HCT116 (cell line): ENCODE measurements around the gene DDX39B. TPM values are rescaled to one million over a fixed set of nuclear protein-coding genes. Genes with fewer than 3 reads are reported as not detected.
A peak's percentile ranks its signal among the peaks of the same experiment; 100 is the strongest.
"Not testable (repeated sequence)": the region's sequence is repeated elsewhere in the genome, so short reads cannot be mapped to it uniquely, and the experiment has no call there.

Source experiments
- ATAC-seq: fragments of 200-7000 bp; cut with Tn5 transposase; 2 replicates; pipeline ENCODE4 v1.9.1; 2020; ENCODE audit warnings: mild to moderate bottlenecking, moderate library complexity
- BruUV-seq: library from RNA; stranded (reverse); fragments of 400-500 nt; replicated peaks from 2 replicates; lab custom pipeline; 2021; lab: Mats Ljungman, UMichigan
- CTCF ChIA-PET: fragments of 300-600 bp; sonication (Branson Sonifier 250); formaldehyde crosslinking; loops from one replicate; lab custom pipeline; 2021; ENCODE audit warnings: antibody characterized with exemption; lab: Charles Lee
- POLR2A ChIA-PET: fragments of 300-600, 350-600 bp; sonication (Branson Sonifier 250); formaldehyde crosslinking; loops from one replicate; lab custom pipeline; 2021; ENCODE audit warnings: antibody characterized with exemption; lab: Charles Lee
- RAD21 ChIA-PET, 2 experiments: fragments of 300-600 bp; sonication (Branson Sonifier 250); formaldehyde crosslinking; loops; one replicate each; lab custom pipeline; 2023; ENCODE audit warnings: low total read pairs in 2 of 2; ENCODE audit not compliant: uncharacterized antibody in 2 of 2, unreplicated experiment in 2 of 2, low non-redundant PET in 1 of 2; lab: Charles Lee
- DNase-seq: peaks from one replicate; pipeline ENCODE4 v3.0.0-alpha.2; 2010; ENCODE audit warnings: low read depth, low spot score
- H2AFZ ChIP-seq: fragments of 200-600 bp; shearing (Covaris generic), sonication (generic); 2 replicates; pipeline ENCODE4 v1.6.1; 2017; ENCODE audit warnings: low read depth, mixed run types, mixed read lengths, antibody characterized with exemption, low read length; ENCODE audit not compliant: poor library complexity, severe bottlenecking
- H3K27ac ChIP-seq: 2 replicates; pipeline ENCODE4 v1.5.1; 2012; ENCODE audit warnings: low read depth, low read length
- H3K27me3 ChIP-seq: fragments of 200-600 bp; sonication (generic); 2 replicates; pipeline ENCODE4 v1.6.1; 2016; ENCODE audit warnings: mixed run types, low read length, mixed read lengths; ENCODE audit not compliant: insufficient read depth
- H3K36me3 ChIP-seq, 2 experiments: fragments of 200-500 bp in 1 of 2; fragments of 200-600 bp in 1 of 2; sonication (Bioruptor generic) in 1 of 2; sonication (generic) in 1 of 2; 2 replicates each; pipeline versions ENCODE4 v1.5.1 to v1.6.1; 2014 to 2016; ENCODE audit warnings: low read length in 2 of 2, inconsistent platforms in 1 of 2, mixed read lengths in 1 of 2, mixed run types in 1 of 2; ENCODE audit not compliant: insufficient read depth in 2 of 2, control insufficient read depth in 1 of 2
- H3K4me1 ChIP-seq, 2 experiments: fragments of 200-600 bp in 1 of 2; sonication (generic) in 1 of 2; 2 replicates each; pipeline versions ENCODE4 v1.5.1 to v1.6.1; 2012 to 2017; ENCODE audit warnings: low read length in 2 of 2, inconsistent platforms in 1 of 2, mild to moderate bottlenecking in 1 of 2, mixed read lengths in 1 of 2, mixed run types in 1 of 2, moderate library complexity in 1 of 2; ENCODE audit not compliant: insufficient read depth in 2 of 2, control insufficient read depth in 1 of 2
- H3K4me2 ChIP-seq: fragments of 200-600 bp; sonication (generic); 2 replicates; pipeline ENCODE4 v1.6.1; 2017; ENCODE audit warnings: mixed run types, low read length, mixed read lengths
- H3K4me3 ChIP-seq, 2 experiments: fragments of 200-600 bp in 1 of 2; sonication (generic) in 1 of 2; replicated peaks in 1 of 2; 2 replicates each; pipeline ENCODE4 v1.5.1; 2011 to 2016; ENCODE audit warnings: low read length in 2 of 2, control low read depth in 1 of 2, low read depth in 1 of 2, mild to moderate bottlenecking in 1 of 2, mixed read lengths in 1 of 2, mixed run types in 1 of 2
- H3K79me2 ChIP-seq: fragments of 200-600 bp; sonication (generic); 2 replicates; pipeline ENCODE4 v1.6.1; 2017; ENCODE audit warnings: mild to moderate bottlenecking, mixed run types, low read length, moderate library complexity, mixed read lengths; ENCODE audit not compliant: insufficient read depth
- H3K9ac ChIP-seq: fragments of 200-600 bp; sonication (generic); 2 replicates; pipeline ENCODE4 v1.6.1; 2016; ENCODE audit warnings: low read length, mixed read lengths
- H3K9me2 ChIP-seq: fragments of 200-600 bp; sonication (generic), shearing (Covaris generic); 2 replicates; pipeline ENCODE4 v1.6.1; 2017; ENCODE audit warnings: mixed run types, mild to moderate bottlenecking, moderate library complexity; ENCODE audit not compliant: insufficient read depth
- H3K9me3 ChIP-seq, 2 experiments: fragments of 200-500 bp in 1 of 2; fragments of 200-600 bp in 1 of 2; sonication (Bioruptor generic) in 1 of 2; sonication (generic) in 1 of 2; 2 replicates each; pipeline ENCODE4 v1.6.1; 2014 to 2017; ENCODE audit warnings: low read length in 2 of 2, mixed read lengths in 2 of 2, inconsistent platforms in 1 of 2, low read depth in 1 of 2, mild to moderate bottlenecking in 1 of 2, mixed run types in 1 of 2, moderate library complexity in 1 of 2; ENCODE audit not compliant: control insufficient read depth in 1 of 2, insufficient read depth in 1 of 2
- H4K20me1 ChIP-seq: fragments of 200-600 bp; sonication (generic), shearing (Covaris generic); 2 replicates; pipeline ENCODE4 v1.6.1; 2017; ENCODE audit warnings: mixed run types, mild to moderate bottlenecking, moderate library complexity; ENCODE audit not compliant: insufficient read depth
- JUND ChIP-seq: IDR thresholded peaks from 2 replicates; pipeline ENCODE4 v1.6.1; 2012
- MAX ChIP-seq: IDR thresholded peaks from 2 replicates; pipeline ENCODE4 v1.6.1; 2012
- RAD21 ChIP-seq: IDR thresholded peaks from 2 replicates; pipeline ENCODE4 v1.6.1; 2012; ENCODE audit warnings: low read depth, mild to moderate bottlenecking
- intact Hi-C: fragments of 100-400 bp; cut with micrococcal nuclease; formaldehyde crosslinking; loops from 2 replicates; pipeline ENCODE4 v1.10.0; 2022
- total RNA-seq: library from RNA; stranded (reverse); gene quantifications from one replicate; pipeline ENCODE4 v1.2.1, GENCODE V29; 2021; ENCODE audit not compliant: unreplicated experiment

DDX39B gene
- total RNA-seq, 1 experiment from 2014 or later, result 545 TPM

GRCh38 chr6:31489086-31489485, 52.7 kb downstream of the DDX39B start:
- H3K4me1 ChIP-seq, result peaks cover 12 to 23% of the 10 kb centered on the region in 2 experiments
- POLR2A ChIA-PET, result no interaction called here
- RAD21 ChIA-PET, result no interaction called here
- H3K9ac ChIP-seq, result no peak overlapping the region
- DNase-seq, result no peak
- no peaks in the 10 kb centered on the region for H3K79me2 ChIP-seq
- TF ChIP-seq MAX, result no peak
- no peak for TF ChIP-seq RAD21
- TF ChIP-seq JUND, result no peak
- no peaks in the 10 kb centered on the region for H3K27me3 ChIP-seq
- intact Hi-C loops, result no loop called here
- H3K4me2 ChIP-seq, result no peak overlapping the region
- CTCF ChIA-PET, result no interaction called here
- no peaks in the 10 kb centered on the region for H4K20me1 ChIP-seq
- no TSS peak for BruUV-seq
- no peak overlapping the region for H2AFZ ChIP-seq
- no peak overlapping the region for H3K4me3 ChIP-seq
- no peaks in the 10 kb centered on the region for H3K36me3 ChIP-seq
- ATAC-seq, result no peak
- no peak overlapping the region for H3K27ac ChIP-seq
- no peaks in the 10 kb centered on the region for H3K9me3 ChIP-seq
- H3K9me2 ChIP-seq, result no peaks in the 10 kb centered on the region

GRCh38 chr6:31487674-31488073, 54.1 kb downstream of the DDX39B start:
- H4K20me1 ChIP-seq, intact Hi-C loops: not testable (repeated sequence)
- peak overlapping the region; percentile 43; the same call in 1 of the 2 replicates for H3K27ac ChIP-seq

GRCh38 chr6:31486065-31486837, 55.6 kb downstream of the DDX39B start:
- POLR2A ChIA-PET, BruUV-seq, H3K9ac ChIP-seq, intact Hi-C loops, H3K36me3 ChIP-seq, H3K27me3 ChIP-seq, H4K20me1 ChIP-seq, H2AFZ ChIP-seq, H3K4me2 ChIP-seq, H3K4me3 ChIP-seq, H3K79me2 ChIP-seq, RAD21 ChIA-PET, H3K4me1 ChIP-seq, H3K27ac ChIP-seq, H3K9me3 ChIP-seq, H3K9me2 ChIP-seq, DNase-seq: not testable (repeated sequence)
- ATAC-seq, result peak; percentile 79
- CTCF ChIA-PET, result interaction anchor here (1.1 kb wide), 1 partner anchor 96 kb away, joined by 3 read pairs; no protein-coding TSS in a partner anchor

More at GRCh38 chr6:31487674-31488073, 54.1 kb downstream of the DDX39B start:
- H3K4me2 ChIP-seq, H3K36me3 ChIP-seq, H3K9me2 ChIP-seq, CTCF ChIA-PET, H3K9ac ChIP-seq, H3K9me3 ChIP-seq, ATAC-seq, DNase-seq, H2AFZ ChIP-seq, H3K27me3 ChIP-seq, H3K79me2 ChIP-seq, POLR2A ChIA-PET, H3K4me3 ChIP-seq, BruUV-seq, RAD21 ChIA-PET: not testable (repeated sequence)
- peaks cover 12 to 18% of the 10 kb centered on the region in 2 experiments for H3K4me1 ChIP-seq
